Measurements from ENCODE around the gene FAM237B.
A peak's percentile ranks its signal among the peaks of the same experiment; 100 is the strongest.

FAM237B gene

GRCh38 chr7:90334193-90334843 is 13.2 kb upstream of the FAM237B start:
- Histone ChIP-seq H3K9me3 (ENCODE audit: severe bottlenecking) (no peaks in the 10 kb centered on the region), H3K4me1 (ENCODE audit: insufficient read depth, poor library complexity, severe bottlenecking) (no peaks in the 10 kb centered on the region), H3K27me3 (ENCODE audit: insufficient read depth, poor library complexity, severe bottlenecking) (no peaks in the 10 kb centered on the region), H3K36me3 (ENCODE audit: low read depth) (no peaks in the 10 kb centered on the region), H3K4me3 (ENCODE audit: severe bottlenecking) (no peak overlapping the region), H3K27ac (ENCODE audit: poor library complexity, severe bottlenecking) (no peak overlapping the region)
- no peak for DNase-seq (ENCODE audit: low spot score)
- no peak for TF ChIP-seq CTCF (IDR thresholded peaks at IDR 0.05; ENCODE audit: poor library complexity, severe bottlenecking)
- ATAC-seq (ENCODE audit: low read depth) = no peak

DNA sequence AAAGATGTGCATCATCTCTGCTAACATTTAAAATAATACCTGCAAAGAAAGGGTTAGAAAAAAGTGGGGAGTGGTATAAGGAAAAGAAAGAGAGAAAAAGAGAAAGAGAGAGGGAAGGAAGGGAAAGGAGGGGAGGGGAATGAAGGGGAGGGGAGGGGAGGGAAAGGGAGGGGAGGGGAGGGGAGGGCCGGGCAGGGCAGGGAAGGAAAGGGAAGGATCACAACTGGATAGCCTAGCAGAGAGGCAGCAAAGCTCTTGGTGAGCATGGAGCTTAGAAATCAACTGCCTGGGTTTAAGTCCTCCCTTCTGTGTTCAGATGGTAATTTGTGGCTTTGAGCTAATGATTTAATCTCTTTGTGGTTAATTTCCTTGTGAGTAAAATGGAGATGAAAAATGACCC is 5.4 kb upstream of the FAM237B start:
- ATAC-seq (ENCODE audit: low read depth) = no peak
- TF ChIP-seq CTCF (IDR thresholded peaks at IDR 0.05; ENCODE audit: poor library complexity, severe bottlenecking) = no peak
- peaks cover under 1% of the 10 kb centered on the region for H3K27me3 ChIP-seq (ENCODE audit: insufficient read depth, poor library complexity, severe bottlenecking)
- H3K4me1 ChIP-seq (ENCODE audit: insufficient read depth, poor library complexity, severe bottlenecking) = no peaks in the 10 kb centered on the region
- no peak overlapping the region for H3K27ac ChIP-seq (ENCODE audit: poor library complexity, severe bottlenecking)
- no peak overlapping the region for H3K4me3 ChIP-seq (ENCODE audit: severe bottlenecking)
- no peaks in the 10 kb centered on the region for H3K36me3 ChIP-seq (ENCODE audit: low read depth)
- H3K9me3 ChIP-seq (ENCODE audit: severe bottlenecking) = no peaks in the 10 kb centered on the region
- no peak for DNase-seq (ENCODE audit: low spot score)

DNA sequence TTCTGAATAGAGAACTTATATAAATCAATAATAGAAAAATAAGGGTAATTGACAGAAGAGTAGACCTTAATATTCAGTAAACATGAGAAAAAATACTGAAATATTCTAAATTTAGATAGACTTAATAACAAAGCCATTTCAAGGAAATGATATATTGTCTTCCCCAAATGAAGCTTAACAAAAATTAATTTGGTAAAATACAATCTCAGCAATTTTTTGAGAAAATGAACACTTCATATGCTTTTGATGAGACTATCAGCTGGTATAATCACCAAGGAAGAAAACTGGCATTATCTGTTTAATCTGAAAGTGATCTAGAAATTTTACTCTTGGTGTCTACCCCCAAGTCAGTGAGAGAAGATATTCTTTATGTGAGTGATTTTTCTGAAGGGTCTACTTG is 1.7 kb upstream of the FAM237B start:
- Histone ChIP-seq H3K4me1 (ENCODE audit: insufficient read depth, poor library complexity, severe bottlenecking) (no peaks in the 10 kb centered on the region), H3K4me3 (ENCODE audit: severe bottlenecking) (no peak overlapping the region), H3K9me3 (ENCODE audit: severe bottlenecking) (no peaks in the 10 kb centered on the region), H3K27ac (ENCODE audit: poor library complexity, severe bottlenecking) (no peak overlapping the region), H3K36me3 (ENCODE audit: low read depth) (no peaks in the 10 kb centered on the region), H3K27me3 (ENCODE audit: insufficient read depth, poor library complexity, severe bottlenecking) (peaks cover 16% of the 10 kb centered on the region)
- DNase-seq (ENCODE audit: low spot score) (no peak), ATAC-seq (ENCODE audit: low read depth) (no peak)
- TF ChIP-seq CTCF (IDR thresholded peaks at IDR 0.05; ENCODE audit: poor library complexity, severe bottlenecking) = no peak

- no peak for DNase-seq (ENCODE audit: low spot score)
- peaks cover 16% of the 10 kb centered on the region for H3K27me3 ChIP-seq (ENCODE audit: insufficient read depth, poor library complexity, severe bottlenecking)
- no peak for ATAC-seq (ENCODE audit: low read depth)
- no peaks in the 10 kb centered on the region for H3K9me3 ChIP-seq (ENCODE audit: severe bottlenecking)
- TF ChIP-seq CTCF (IDR thresholded peaks at IDR 0.05; ENCODE audit: poor library complexity, severe bottlenecking) = no peak
- H3K36me3 ChIP-seq (ENCODE audit: low read depth) = no peaks in the 10 kb centered on the region
- H3K27ac ChIP-seq (ENCODE audit: poor library complexity, severe bottlenecking) = no peak overlapping the region
- H3K4me3 ChIP-seq (ENCODE audit: severe bottlenecking) = peak overlapping the region; percentile 29
- no peaks in the 10 kb centered on the region for H3K4me1 ChIP-seq (ENCODE audit: insufficient read depth, poor library complexity, severe bottlenecking)
Observed at GRCh38 chr7:90320418-90320800, 695 bp downstream of the FAM237B start.

GRCh38 chr7:90320014-90320413 is 1.1 kb downstream of the FAM237B start:
- H3K4me1 ChIP-seq (ENCODE audit: insufficient read depth, poor library complexity, severe bottlenecking) = no peaks in the 10 kb centered on the region
- no peaks in the 10 kb centered on the region for H3K9me3 ChIP-seq (ENCODE audit: severe bottlenecking)
- H3K36me3 ChIP-seq (ENCODE audit: low read depth) = no peaks in the 10 kb centered on the region
- H3K27me3 ChIP-seq (ENCODE audit: insufficient read depth, poor library complexity, severe bottlenecking) = peaks cover 16% of the 10 kb centered on the region
- no peak for DNase-seq (ENCODE audit: low spot score)
- no peak overlapping the region for H3K4me3 ChIP-seq (ENCODE audit: severe bottlenecking)
- H3K27ac ChIP-seq (ENCODE audit: poor library complexity, severe bottlenecking) = no peak overlapping the region
- no peak for ATAC-seq (ENCODE audit: low read depth)
- TF ChIP-seq CTCF (IDR thresholded peaks at IDR 0.05; ENCODE audit: poor library complexity, severe bottlenecking) = no peak

All from RWPE2 (cell line).